Urothelium cell line (cell line): ENCODE data around the gene ZNF12.
A peak's percentile ranks its signal among the peaks of the same experiment; 100 is the strongest.
"Not testable (repeated sequence)": the region's sequence is repeated elsewhere in the genome, so short reads cannot be mapped to it uniquely, and the experiment has no call there.

Experiments
- DNase-seq: peaks from one replicate; pipeline ENCODE4 v3.0.0; 2011; ENCODE audit warnings: low spot score, mixed read lengths
- FAIRE-seq: peaks from 2 replicates; lab custom pipeline; 2011; peaks lifted over from hg19 to GRCh38; lab: Jason Lieb, UNC

The ZNF12 gene

DNA sequence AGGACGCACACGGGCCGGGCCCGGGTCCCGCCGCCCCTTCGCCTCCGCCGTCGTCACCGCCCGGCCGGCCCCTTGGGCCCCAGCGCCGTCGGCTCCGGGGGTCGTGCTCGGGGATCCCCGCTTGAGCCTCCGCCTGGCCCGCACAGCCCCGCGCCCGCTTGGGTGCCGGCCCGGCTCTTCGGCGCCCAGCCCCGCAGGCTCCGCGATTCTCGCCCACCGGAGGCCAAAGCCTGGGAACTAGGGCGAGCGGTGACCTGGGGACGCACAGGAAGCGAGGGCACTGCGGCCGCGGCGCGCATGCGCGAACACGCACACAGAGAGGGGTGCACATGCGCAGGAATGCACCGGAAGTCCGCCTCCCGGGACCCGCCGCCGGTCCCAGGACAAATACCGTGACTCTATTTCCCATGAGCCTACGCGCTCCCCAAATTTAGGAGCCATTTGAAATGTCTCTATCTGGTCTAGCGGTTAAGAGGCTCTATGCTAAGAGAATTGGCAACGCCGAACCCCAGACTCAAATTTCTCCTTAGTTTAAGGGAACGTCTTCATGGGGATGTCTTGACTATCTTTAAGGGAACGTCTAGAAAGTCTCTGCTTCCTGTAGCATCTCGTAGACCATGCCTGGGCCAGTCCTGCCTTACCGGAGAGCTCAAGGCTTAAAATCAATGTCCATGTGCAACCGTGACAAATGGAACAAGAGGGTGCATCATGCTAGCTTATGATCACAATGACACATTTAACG lies at the start of gene ZNF12:
ZNF12 (minus strand) TSS at position 282 of the 742 bp plus-strand sequence. CDS start 1,774 bp downstream, outside the sequence.
- FAIRE-seq (peak; percentile 97), DNase-seq (peak; percentile 100)

DNA sequence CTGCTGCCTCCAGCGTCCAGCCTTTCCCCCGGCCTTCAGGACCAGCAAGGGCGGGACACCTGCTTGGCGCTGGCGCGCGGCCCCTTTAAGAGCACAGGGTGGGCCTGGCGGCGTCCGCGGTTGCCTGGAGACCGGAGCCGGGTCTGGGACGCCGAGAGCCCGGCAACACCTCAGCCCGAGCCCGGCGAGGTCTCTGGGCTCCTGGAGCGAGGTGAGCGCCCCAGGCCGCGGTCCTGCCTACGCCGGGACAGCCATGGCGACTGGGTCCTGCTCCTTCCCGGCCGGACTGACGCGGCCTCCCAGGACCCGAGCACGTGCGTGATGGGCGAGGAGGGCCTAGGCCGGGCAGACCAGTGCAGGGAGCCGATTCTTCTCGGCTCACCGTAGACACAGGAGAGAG lies 47.2 kb upstream of the ZNF12 start, which contains the start of gene RSPH10B2:
RSPH10B2 (plus strand) TSS at position 140 of the 400 bp plus-strand sequence. CDS start 3,575 bp downstream, outside the sequence.
- not testable (repeated sequence) for DNase-seq, FAIRE-seq

DNA sequence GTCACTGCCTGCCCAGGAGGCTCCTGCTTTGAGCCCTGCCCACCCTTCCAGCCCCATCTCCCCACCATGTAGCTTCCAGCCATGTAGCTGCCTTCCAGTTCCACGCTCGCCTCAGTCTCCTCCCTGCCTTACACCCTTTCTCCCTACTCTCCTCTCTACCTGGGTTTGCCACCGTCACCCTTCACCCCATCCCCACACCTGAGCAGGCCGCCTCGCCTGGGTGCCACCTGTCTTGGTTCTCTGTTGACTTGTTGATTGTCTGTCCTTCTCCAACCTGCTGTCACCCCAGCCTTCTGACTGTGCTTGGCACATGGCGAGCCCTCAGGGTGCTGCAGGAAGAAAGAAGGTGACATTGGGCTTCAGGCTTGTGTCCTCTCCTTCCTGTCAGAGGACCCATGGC lies 43.4 kb upstream of the ZNF12 start:
- DNase-seq, result not testable (repeated sequence)
- peak; percentile 98 for FAIRE-seq

DNA sequence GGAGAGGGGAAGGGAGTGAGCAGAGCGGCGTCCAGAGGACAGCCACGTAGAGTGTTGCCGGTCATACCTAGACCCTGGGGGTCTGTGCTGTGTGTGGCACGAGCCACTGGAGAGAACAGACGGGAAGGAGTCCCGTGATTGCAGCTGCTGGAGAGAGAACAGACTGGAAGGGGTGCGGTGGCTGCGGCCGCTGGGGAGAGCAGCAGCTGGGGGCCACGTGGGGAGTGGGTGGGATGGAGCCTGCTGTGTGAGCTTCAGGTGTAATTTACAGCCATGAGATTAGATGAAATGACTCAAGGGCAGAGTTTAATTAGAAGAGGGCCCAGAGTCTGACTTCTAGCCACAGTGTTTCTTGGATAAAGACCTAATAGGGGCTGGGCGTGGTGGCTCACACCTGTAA lies 42.6 kb upstream of the ZNF12 start:
- DNase-seq, FAIRE-seq: not testable (repeated sequence)

DNA sequence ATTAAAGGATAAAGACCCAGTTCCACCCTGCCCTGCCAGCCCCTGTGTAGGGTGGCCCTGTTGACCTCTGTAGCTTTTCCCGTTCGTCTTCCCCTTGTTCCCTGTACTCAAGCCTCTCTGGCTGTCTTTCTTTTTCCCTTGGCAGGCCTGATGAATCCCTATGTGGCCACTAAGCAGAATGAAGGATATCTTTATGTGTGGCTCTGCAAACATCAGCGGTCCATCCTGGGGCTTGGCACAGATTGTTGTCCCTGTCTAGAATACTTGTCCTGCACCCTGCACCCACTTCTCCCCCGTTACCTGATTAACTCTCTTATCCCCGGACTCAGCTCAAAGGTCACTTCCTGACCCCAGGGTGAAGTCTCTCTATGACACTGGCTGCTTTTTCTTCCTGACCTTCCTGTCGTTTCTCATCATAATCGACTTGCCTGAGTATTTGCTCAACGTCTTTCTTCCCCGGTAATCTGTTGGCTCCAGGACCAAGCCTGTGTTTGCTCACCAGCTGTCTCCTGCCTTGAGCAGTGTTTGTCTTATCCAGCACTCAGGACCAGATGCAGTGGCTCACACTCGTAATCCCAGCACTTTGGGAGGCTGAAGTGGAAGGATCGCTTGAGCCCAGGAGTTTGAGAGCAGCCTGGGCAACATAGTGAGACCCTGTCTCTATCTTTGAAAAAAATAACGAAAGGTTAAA lies 37.8 kb upstream of the ZNF12 start:
- FAIRE-seq, result not testable (repeated sequence)

DNA sequence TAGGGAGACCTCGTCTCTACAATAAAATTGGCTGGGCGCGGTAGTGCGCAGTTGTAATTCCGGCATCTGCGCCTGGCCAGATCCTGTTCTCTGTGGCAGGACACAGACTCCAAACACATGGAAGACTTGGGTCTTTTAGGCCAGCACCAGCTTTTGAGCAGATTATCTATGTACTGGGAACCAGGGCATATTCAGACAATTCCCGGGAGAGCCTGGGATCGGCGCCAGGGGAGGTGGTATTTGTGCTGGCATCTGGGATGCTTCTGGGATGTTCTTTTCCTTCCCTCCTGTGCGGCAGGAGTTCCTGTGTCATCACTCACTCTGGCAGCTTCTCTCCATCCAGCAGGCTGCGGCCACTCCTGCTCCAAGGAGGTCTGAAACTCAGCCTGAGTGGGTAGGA lies 31.7 kb upstream of the ZNF12 start:
- peak; percentile 62 for FAIRE-seq
- DNase-seq, result not testable (repeated sequence)

More for the DNA sequence above, 37.8 kb upstream of the ZNF12 start:
- not testable (repeated sequence) for DNase-seq

DNA sequence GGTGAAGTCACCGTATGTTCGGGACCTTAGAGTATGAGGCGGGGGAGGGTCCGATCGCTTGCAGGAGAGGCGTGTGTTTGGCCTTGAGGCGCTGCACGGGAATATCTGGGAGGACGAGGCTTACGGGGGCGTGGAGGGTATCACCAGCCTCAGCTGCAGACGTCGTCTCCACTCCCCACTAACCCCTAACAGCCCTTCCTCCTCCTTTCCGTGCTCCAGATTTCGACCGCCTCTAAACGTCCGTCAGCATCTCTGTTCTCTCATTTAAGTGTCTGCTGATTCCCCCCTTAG lies 23.5 kb upstream of the ZNF12 start:
- FAIRE-seq (peak; percentile 91), DNase-seq (no peak)

DNA sequence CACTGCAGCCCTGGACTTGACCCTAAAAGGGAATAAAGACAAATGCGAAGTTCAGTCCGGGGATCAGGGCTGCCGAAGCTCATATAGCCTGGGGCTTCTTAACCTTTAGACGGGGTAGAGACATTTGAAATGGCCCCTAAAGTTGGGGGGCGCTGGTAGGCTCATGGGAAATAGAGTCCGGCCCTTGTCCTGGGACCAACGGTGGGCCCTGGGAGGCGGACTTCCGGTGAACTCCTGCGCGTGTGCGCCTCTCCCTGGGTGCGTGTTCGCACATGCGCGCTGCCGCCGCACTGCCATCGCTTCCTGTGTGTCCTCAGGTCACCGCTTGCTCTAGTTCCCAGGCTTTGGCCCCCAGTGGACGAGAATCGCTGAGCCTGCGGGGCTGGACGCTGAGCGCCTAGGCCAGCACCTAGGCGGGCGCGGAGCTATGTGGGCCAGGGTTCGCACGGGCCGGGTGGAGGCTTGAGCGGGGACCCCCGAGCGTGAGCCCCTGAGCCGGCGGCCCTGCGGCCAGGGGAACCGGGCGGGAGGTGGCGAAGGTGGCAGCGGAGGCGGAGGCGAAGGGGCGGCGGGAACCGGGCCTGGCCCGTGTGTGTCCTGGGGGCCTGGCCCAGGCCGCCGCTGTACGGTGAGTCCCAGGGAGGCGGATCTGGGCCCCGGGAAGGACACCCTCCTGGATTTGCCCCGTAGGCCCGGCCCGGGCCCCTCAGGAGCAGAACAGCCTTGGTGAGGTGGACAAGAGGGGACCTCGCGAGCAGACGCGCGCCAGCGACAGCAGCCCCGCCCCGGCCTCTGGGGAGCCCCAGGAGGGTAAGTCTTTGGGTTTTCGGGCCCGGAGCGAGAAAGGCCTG lies 23.0 kb upstream of the ZNF12 start:
- DNase-seq (peak; percentile 99), FAIRE-seq (peak; percentile 93)

DNA sequence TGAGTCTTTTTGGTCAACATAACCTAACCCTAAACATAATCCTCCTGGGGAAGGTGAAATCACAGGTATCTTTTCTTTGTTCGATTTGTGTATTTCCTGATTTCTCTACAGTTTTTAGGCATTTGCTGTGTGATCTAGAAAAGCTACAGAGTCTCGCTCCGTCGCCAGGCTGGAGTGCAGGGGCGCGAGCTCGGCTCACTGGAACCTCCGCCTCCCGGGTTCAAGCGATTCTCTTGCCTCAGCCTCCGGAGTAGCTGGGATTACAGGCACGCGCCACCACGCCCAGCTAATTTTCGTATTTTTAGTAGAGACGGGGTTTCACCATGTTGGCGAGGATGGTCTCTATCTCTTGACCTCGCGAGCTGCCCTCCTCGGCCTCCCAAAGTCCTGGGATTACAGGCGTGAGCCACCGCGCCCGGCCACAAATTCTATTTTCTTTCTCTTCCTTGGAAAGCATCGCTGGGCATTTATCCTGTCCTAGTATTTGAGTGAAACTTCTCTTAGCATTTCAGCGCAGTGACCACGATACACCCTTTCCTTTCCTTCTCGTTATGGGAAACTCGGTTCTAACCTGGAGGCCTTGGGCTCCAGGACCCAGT lies 22.2 kb upstream of the ZNF12 start:
- DNase-seq, FAIRE-seq: not testable (repeated sequence)

DNA sequence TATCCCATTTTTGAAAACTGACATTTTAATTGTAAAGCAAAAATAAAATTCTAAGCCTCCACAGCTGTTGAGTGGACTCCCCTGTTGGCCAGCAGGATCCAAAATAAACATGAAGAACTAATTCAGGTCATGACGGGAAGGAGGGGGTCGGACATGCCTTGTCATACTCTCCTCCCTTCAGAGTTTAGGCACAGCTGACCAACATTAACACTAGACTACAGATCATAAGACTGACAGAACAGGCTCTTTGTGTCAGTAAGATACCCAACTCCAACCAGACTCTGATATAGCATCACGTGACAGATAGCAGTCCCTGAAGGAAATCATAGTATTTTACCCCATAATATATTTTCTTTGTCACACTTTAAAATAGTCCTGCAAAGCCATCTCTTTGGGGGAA lies 20.9 kb upstream of the ZNF12 start:
- FAIRE-seq (no peak), DNase-seq (no peak)

DNA sequence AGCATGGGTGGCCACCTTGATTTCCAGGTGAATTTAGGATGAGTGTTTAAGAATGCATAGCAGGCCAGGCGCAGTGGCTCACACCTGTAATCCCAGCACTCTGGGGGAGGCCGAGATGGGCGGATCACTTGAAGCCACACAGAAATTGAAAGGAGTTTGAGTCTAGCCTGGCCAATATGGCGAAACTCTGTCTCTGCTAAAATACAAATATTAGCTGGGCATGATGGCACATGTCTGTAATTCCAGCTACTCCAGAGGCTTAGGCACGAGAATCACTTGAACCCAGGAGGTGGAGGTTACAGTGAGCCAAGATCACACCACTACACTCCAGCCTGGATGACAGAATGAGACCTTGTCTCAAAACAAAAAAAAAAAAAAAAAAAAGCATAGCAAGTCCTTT lies 19.6 kb upstream of the ZNF12 start:
- not testable (repeated sequence) for DNase-seq

DNA sequence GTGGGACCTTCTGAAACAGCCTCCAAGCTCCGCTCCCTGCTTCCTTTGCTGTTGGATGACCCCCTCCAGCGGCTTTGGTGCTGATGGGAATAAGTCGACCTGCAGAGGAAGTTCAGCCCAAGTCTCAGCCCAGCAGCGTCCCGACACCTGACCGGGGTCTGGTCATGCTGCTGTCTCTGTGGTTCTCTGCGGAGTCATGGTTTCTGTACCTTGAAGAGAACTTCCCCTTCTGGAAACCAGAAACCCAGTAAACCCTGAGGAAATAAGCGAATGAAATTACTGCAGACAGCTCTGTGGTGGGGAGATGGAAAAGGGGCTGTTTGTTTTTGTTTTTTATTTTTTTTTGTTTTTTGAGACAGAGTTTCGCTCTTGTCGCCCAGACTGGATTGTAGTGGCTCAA lies 18.3 kb upstream of the ZNF12 start:
- FAIRE-seq (no peak), DNase-seq (no peak)

More for the DNA sequence above, 19.6 kb upstream of the ZNF12 start:
- FAIRE-seq, result not testable (repeated sequence)

DNA sequence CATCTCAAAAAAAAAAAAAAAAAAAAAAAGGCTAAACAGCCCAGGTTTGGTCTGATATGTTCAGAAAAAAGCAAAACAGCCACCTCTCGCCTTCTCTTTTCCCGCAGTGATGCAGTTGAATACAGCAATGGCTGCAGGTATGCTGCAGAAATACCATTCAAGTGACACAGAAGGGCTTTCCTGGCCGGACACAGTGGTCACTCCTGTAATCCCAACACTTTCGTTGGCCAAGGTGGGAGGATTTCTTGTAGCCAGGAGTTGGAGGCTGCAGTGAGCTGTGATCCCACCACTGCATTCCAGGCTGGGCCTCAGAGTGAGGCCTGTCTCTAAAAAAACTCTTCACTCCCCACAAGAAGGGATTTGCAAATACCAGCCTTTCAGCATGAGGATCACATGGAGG lies 17.6 kb upstream of the ZNF12 start:
- not testable (repeated sequence) for DNase-seq, FAIRE-seq

DNA sequence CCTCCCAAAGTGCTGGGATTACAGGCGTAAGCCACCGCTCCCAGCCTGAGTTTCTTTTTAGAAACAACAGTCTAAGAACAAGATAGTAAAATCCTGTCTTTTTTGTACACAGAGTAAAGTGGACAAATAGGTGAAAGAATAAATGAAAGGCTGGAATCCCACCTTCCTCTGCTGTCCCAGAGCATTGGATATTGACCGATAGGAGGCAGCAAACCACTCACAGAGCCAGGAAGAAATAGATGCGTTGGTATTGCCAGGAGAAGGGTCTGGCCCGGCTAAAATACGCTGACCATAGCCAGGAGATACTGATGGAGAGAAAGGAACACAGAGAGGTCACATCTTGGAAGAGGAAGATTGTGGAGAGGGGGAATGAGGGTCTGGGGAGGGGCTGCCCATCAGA lies 11.4 kb upstream of the ZNF12 start:
- FAIRE-seq (peak; percentile 23), DNase-seq (no peak)

DNA sequence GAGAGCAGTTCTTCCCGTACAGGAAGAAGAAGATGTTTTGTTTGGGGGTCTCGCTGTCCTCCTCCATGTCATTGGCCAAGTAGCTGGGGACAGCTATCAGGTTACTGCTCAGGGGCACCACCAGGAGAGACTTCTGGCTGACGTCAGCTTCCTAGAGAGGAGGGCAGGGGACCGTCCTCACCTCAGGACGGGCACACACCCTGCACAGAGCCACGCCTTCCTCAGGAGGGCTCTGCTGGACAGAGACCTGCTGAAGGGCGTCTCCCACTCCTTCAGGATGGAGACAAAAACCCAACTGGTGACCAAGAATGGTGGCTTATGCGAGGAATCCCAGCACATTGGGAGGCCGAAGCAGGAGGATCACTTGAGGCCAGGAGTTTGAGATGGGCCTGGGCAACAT lies 9.2 kb upstream of the ZNF12 start:
- peak; percentile 32 for FAIRE-seq
- DNase-seq, result not testable (repeated sequence)

DNA sequence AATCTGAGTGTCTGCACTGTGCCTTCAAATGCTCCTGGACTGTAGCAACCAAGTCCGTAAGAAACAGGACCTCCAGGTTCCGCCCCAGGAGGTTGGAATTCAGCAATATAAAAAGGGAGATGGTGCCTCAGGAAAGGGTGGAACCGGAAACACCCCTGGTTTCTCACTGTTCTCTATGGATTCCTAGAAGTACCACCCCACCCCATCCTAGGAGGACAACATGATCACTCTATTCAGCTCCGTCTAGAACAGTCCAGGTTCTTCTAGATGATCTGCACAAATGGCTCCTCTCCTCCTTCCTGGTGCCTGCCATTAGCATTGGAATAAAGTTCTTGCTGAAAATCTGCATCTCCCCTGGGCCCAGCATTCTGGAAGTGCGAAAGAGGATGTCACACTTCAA lies 7.6 kb upstream of the ZNF12 start:
- no peak for DNase-seq
- FAIRE-seq, result peak; percentile 84

DNA sequence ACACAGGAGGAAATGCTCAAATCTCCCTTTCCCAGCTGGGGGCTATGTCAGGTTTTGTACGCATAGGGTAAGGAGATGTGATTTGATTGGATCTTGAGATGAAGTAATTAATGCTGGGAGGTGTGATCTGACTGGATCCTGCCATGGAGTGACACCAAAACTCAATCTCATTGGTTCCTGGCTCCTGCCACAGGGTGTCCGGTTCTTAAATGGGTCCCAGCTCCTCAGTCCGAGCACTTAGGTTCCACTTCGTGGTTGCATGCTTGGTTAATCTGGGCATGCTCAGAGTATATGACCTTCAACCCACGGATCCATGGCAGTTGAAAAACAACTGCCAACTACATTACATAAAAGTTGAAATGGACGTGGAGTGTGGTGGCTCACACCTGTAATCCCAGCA lies 3.1 kb upstream of the ZNF12 start:
- FAIRE-seq, result peak; percentile 44
- DNase-seq, result peak; percentile 46

DNA sequence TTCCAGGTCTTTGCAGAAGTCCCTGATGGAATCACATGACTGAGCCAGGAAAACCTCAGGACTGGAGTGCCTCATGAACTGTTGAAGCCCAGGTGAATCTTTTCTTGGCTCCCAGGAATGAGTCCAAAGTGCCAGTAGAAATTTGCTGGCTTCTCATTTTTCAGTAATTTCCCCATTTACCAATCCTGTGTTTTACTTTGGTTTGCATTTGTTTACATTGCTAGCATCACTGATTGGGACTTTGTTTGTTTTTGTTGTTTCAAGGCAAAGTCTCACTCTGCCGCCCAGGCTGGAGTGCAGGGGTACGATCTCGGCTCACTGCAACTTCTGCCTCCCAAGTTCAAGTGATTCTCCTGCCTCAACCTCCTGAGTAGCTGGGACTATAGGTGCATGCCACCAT lies 1.6 kb upstream of the ZNF12 start:
- no peak for FAIRE-seq

DNA sequence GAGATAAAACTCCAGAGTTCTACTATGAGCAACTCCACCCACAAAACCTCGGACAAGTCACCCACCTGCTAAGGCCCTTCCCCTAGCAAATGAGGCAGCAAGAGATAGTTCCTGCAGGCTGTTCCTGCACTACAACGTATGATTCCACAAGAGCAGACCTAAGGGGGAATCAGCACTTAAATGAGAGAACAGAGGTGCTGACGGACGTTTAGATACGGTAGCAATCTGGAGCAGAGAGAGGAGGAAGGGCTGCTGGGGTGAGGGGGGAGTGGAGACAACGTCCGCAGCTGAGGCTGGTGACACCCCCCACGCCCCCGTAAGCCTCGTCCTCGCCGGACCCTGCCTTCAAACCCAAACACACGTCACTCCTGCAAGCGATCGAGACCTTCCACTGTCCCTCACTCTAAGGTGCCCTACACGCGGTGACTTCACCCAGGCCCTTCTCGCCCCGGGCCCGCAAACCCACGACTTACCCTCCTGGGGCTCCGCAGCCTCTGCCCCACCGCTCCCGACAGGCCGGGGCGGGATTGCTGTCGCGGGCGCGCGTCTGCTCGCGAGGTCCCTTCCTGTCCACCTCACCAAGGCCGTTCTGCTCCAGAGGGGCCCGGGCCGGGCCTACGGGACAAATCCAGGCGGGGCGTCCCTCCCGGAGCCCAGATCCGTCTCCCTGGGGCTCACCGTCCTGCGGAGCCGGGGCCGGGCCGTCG lies 635 bp downstream of the ZNF12 start:
- FAIRE-seq (peak; percentile 74), DNase-seq (peak; percentile 61)

More for the DNA sequence above, 1.6 kb upstream of the ZNF12 start:
- no peak for DNase-seq

DNA sequence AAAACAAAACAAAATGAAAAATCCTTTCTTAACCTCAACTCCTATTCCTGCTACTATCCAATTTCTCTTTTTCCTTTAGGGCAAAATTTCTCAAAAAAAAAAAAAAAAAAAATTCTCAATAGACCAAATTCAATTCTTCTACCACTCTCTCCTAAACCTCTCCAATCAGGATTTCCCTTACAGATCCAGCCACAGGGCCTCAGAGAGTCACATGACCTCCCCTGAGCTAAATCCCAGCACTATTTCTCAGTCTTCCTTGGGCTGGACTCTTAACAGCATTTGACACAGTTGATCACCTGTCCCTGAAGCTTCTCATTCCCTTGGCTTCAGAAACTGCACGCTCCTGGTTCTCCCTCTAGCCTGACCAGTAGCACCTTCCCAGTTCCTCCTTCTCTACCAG lies 4.9 kb downstream of the ZNF12 start:
- FAIRE-seq, result no peak
- DNase-seq, result no peak
